ENCODE data around the gene ADI1.

The ADI1 gene

GRCh38 chr2:3488855-3489763 is 30.2 kb downstream of the ADI1 start:
- no peak overlapping the region for H3K4me3 ChIP-seq (ENCODE audit: low read length)
- no peak for DNase-seq (ENCODE audit: low read depth)
- TF ChIP-seq CTCF (conservative IDR thresholded peaks at IDR 0.05; ENCODE audit: low read length), result no peak

GRCh38 chr2:3488061-3488531 is 31.2 kb downstream of the ADI1 start:
- no peak for TF ChIP-seq CTCF (conservative IDR thresholded peaks at IDR 0.05; ENCODE audit: low read length)

GRCh38 chr2:3487432-3487831 is 31.9 kb downstream of the ADI1 start:
- no peak for TF ChIP-seq CTCF (conservative IDR thresholded peaks at IDR 0.05; ENCODE audit: low read length)
- DNase-seq (ENCODE audit: low read depth), result no peak
- H3K4me3 ChIP-seq (ENCODE audit: low read length), result no peak overlapping the region

More at GRCh38 chr2:3488061-3488531, 31.2 kb downstream of the ADI1 start:
- H3K4me3 ChIP-seq (ENCODE audit: low read length), result no peak overlapping the region
- no peak for DNase-seq (ENCODE audit: low read depth)

- DNase-seq (ENCODE audit: low read depth), result no peak
- no peak for TF ChIP-seq CTCF (conservative IDR thresholded peaks at IDR 0.05; ENCODE audit: low read length)
- no peak overlapping the region for H3K4me3 ChIP-seq (ENCODE audit: low read length)
Measured at GRCh38 chr2:3487028-3487425, 32.3 kb downstream of the ADI1 start.

- DNase-seq (ENCODE audit: low read depth), result no peak
- no peak overlapping the region for H3K4me3 ChIP-seq (ENCODE audit: low read length)
- TF ChIP-seq CTCF (conservative IDR thresholded peaks at IDR 0.05; ENCODE audit: low read length), result no peak
Measured at GRCh38 chr2:3486047-3487027, 33.0 kb downstream of the ADI1 start.

- H3K4me3 ChIP-seq (ENCODE audit: low read length), result no peak overlapping the region
- TF ChIP-seq CTCF (conservative IDR thresholded peaks at IDR 0.05; ENCODE audit: low read length), result no peak
- DNase-seq (ENCODE audit: low read depth), result no peak
Measured at GRCh38 chr2:3485166-3485565, 34.2 kb downstream of the ADI1 start.

Data from AG10803 (cell line).